CD4-positive, alpha-beta T cell treated with Interleukin-1 beta for 1 hour (primary cell): ENCODE data around the gene NME1.

ENCODE experiments used
- DNase-seq, 2 donors: peaks; one replicate each; pipeline ENCODE4 v3.0.0-alpha.2; 2020 to 2022

The NME1 gene

DNA sequence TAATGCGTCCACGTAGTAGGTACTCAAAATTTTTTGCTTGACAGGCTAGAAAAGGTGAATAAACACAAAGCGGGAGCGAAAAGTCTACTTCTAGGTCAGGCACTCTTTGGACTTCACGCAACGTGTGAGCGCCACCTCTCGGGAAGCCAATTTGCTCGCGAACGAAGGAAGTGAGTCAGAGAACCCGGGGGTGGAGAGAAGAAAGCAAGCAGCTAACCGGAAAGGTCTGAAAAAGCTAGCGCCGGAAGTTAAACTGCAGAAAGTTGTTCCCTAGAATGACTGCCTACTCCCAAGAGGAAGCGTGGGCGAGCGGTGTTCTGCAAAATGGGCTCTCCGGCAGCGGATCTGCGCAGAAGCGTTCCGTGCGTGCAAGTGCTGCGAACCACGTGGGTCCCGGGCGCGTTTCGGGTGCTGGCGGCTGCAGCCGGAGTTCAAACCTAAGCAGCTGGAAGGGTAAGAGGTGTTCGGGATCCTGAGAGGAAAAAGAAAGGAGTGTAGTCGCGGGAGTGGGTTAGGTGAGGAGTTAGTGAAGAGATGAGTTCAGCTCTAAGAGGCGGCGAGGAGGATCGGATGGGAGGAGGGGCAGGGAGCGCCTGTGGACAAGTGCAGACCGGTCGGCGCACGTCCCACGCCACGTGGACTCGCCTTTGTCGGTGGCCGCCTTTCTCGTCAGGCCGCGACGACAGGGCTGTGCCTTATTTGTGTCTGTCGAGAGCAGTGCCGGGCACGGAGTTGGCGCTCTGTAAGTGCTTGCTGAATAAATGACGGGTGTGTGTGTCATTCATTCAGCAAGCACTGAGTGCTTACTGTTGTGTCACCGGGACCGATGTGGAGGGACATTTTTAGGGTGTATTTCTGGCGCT lies at the start of gene NME1:
Gene NME1 (plus strand): TSS at position 350 of the 863 bp plus-strand sequence. CDS start 2,096 bp downstream, outside the sequence.
- DNase-seq, result peak; percentile 97 to 98

DNA sequence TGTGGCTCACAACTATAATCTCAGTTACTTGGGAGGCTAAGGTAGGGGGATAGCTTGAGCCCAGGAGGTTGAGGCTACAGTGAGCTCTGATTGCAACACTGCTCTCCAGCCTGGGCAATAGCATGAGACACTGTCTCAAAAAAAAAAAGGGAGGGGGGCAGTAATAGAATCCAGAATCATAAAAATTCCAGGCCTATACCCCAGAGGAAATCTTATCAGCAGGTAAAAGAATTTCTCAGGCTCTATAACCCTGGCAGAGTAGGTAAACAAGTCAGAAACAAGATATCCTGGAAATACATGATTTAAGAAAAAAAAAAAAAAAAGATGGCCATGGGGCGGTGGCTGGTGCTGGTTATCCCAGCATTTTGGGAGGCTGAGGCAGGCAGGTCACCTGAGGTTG lies 45.6 kb upstream of the NME1 start:
- no peak for DNase-seq

DNA sequence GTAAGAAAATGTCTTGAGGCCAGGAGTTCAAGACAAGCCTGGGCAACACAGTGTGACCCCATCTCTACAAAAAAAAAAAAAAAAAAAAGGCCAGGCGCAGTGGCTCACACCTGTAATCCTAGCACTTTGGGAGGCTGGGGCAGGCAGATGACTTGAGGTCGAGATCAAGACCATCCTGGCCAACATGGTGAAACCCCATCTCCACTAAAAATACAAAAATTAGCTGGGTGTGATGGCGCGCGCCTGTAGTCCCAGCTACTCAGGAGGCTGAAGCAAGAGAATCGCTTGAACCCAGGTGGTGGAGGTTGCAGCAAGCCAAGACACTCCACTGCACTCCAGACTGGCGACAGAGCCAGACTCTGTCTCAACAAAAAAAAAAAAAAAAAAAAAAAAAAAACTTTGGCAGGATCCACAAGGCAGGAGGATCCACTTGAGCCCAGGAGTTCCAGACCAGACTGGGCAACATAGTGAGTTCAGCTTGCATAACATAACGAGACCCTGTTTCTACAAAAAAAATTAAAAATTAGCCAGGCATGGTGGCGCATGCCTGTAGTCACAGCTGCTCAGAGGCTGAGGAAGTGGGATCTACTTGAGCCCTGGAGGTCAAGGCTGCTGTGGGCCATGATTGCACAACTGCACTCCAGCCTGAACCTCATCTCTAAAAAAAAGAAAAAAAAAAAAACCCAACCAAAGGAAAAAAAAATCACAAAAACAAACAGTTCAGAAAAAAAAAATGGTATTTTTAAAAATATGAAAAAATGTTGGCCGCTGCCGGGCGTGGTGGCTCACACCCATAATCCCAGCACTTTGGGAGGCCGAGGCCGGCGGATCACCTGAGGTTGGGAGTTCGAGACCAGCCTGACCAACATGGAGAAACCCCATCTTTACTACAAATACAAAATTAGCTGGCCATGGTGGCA lies 40.8 kb upstream of the NME1 start:
- DNase-seq, result peak in 1 of 2 donors; percentile 31

DNA sequence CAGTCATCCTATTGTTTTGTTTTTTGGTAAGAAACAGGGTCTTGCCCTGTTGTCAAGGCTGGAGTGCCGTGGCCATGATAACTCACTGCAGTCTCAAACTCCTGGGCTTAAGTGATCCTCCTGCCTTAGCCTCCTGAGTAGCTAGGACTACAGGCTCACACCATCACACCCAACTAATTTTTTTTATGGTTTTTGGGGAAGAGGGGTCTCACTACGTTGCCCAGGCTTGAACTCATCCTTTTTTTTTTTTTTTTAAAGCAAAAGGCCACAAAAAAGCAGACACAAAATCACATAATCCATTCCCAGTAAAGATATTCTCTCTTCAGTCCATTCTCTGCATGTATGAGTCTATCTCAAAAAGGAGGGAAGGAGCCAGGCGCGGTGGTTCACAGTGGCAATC lies 38.2 kb upstream of the NME1 start:
- DNase-seq, result no peak

DNA sequence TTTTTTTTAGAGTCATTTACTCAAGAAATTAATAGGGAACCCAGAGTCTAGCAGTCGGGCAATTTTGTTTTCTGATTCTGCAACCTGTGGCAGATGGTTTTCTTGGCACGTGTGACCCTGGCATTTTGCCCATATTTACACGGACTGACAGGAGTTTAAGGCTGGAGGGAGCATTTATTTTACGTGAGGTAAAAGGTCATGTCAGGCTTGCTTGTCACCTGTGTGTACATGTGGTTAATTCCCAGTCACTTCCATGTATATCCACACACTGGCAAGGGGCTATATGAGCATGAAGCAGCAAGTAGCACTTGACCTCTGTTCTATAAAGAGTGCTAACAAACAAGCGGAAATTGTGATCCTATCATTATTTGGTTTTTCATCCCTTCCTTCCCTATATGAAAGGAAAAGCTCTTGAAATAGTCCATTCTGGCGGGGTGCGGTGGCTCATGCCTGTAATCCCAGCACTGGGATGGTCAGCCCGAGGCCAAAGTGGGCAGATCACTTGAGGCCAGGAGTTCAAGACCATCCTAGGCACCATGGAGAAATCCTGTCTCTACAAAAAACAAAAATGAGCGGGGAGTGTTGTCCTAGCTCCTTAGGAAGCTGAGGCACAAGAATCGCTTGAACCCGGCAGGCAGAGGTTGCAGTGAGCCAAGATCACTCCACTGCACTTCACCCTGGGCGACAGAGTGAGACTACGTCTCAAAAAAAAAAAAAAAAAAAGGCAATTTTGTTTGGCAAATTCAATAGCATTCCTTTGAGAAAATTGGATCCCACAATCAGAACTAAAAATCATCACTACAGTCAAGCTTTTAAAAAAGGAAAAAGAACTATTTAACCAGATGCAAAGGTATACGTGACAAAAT lies 34.8 kb upstream of the NME1 start:
- DNase-seq, result peak in 1 of 2 donors; percentile 12

DNA sequence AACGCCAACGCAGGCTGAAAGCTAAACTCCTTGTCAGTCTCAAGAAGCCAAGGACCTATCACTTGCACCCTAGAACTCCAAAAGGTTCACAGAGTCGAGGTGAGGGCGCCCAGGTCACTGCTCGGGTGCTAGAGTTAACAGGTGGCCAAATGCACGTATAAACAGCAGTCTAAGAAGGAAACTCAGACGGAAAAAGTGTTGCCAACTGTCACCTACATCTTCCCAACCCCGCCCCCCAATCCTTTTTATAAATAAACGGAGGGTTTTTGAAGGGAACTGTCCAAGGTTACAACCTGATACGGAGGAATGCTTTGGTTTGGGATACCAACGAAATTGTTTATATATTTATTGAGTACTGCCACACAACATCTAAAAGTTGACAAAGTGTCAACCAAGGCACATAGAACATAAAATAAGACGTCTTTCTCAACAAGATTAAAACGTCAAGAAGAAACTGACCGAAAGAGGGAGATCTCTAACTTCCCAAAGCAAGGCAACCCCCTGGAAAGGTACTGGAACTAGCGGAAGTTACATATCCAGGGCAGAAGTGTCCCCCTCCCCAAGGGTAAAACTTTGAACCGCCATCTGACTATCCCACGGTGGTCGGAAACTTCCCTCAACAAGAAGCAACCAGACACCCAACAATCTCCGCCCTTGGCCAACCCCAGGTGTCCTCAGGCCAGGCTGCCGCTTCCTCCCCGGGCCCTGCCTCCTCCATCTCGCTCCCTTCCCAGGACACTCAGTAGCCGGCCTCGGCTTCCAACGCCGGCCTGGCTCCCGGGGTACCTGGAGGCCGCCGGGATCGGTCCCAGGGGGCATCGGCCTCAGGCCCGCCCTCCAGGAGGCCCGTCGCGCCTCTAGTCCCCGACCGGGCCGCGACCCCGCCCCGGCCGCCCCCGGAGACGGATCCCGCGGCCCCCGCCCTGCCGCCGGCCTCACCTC lies 33.7 kb upstream of the NME1 start:
- peak; percentile 29 to 42 for DNase-seq

DNA sequence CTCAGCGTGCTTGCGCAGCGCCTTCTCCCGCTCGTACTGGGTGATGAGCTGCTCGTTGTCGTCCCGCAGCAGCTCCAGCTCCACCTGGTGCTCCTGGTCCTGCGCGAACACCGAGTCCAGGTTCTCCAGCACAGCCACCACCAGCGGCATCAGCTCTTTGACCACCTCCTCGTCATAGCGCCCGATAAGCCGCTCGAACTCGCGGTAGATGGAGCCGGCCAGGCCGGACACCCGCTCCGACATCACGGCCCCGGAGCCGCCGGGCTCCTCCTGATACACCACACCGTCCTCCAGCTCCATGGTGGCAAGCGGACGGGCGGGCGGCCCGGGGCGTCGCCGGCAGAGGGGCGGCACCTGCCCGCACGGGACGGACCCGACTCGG lies 33.0 kb upstream of the NME1 start:
- DNase-seq, result peak; percentile 44 to 51

DNA sequence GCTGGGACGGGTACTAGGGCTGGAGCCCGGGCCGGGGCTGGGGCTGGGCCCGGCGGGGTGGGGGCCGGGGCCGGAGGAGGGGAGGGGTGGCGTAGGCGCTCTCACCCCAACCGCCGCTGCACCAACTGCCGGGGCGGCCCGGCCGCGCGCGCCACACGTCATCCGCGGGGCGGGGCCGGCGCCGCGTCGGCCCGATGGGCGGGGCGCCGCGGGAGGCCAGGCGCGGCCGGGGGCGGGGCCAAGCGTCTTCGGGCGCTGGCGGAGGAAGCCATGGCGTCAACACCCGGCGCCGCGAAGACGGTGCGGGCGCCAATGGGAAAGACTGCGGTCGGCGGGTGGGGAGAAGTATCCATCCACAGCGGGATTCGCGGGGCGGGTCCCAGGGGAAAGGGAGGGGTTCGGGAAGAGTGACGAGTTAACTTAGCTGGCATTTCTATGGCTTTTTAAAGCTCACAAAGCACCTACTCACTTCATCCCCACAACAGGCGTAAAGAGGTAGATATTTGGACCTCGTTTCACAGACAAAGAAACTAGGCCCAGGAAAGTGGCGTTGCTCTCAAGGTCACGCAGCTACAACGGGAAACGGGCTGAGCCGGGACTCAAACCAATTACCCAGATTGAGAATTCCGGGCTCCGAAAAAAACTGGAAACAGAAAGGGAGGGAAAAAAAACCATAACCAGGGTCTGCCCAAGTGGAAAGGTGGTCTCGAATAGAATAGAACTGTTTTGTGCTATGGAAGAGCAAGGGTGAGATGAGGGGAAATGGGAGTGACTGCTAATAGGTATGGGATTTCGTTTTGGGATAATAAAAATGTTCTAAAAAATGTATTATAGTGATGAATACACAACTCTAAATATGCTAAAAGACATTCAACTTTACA lies 32.4 kb upstream of the NME1 start, which contains the start of gene SPAG9:
Gene SPAG9 (minus strand): TSS at position 130 of the 881 bp plus-strand sequence. CDS start 212 bp downstream, outside the sequence.
- DNase-seq, result peak; percentile 92 to 93

DNA sequence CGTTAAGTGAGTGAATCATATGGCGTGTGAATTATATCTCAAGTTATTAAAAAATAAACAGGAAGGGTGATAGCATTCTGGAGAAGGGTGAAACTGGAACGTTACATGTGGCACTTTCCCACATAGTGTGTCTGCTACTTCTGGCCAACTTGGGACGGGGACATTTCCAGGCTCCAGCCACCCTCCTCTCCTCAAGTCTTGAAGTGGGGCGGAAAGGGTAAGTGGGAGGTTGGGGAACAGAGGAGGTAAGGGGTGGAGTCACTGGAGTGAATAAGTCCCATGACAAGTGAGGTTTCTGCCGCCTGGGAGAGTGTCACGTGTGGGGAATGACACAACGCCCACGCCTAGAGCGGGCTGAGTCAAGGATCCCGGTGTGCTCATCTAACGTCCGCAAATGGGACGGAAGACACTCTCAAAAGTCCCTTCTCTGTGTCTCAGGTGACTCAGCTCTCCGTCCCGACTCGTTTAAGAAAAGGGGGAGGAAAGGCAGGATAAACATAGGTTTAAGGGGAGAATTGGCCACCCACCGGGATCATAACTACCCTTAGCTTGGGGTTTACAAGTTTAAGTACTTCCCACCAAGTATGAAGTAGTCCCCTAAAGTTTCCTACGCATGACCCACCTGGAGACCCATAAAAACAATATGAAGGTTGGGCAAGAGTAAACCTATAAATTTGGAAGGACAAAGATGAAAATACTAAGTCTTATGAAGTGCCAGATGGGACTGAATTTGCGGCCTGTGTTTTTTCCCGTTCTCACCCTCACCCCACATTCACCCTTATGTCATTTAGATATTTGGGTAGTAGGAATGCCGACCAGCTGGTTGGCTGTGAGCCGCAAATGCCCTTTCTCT lies 31.5 kb upstream of the NME1 start:
- peak; percentile 72 to 88 for DNase-seq

DNA sequence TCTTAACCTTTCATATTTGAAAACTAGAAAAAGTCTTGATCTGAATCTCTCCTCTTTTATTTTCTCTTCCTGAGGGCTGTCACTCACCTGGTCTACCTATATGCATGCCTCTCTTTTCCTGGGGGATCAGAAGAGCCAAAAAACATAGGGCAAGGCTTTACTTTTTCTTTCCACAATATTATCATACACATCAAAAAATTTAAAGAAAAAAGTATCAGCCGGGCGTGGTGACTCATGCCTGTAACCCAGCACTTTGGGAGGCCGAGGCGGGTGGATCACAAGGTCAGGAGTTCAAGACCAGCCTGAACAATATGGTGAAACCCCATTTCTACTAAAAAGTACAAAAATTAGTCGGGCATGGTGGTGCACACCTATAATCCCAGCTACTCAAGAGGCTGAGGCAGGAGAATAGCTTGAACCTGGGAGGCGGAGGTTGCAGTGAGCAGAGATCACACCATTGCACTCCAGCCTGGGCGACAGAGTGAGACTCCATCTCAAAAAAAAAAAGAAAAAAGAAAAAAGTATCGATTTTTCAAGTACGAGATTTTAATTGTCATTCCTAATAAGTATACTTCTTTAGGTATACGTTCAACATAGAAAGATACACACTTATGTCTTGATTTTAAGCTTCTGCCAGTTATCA lies 30.8 kb upstream of the NME1 start:
- DNase-seq, result peak in 1 of 2 donors; percentile 3

DNA sequence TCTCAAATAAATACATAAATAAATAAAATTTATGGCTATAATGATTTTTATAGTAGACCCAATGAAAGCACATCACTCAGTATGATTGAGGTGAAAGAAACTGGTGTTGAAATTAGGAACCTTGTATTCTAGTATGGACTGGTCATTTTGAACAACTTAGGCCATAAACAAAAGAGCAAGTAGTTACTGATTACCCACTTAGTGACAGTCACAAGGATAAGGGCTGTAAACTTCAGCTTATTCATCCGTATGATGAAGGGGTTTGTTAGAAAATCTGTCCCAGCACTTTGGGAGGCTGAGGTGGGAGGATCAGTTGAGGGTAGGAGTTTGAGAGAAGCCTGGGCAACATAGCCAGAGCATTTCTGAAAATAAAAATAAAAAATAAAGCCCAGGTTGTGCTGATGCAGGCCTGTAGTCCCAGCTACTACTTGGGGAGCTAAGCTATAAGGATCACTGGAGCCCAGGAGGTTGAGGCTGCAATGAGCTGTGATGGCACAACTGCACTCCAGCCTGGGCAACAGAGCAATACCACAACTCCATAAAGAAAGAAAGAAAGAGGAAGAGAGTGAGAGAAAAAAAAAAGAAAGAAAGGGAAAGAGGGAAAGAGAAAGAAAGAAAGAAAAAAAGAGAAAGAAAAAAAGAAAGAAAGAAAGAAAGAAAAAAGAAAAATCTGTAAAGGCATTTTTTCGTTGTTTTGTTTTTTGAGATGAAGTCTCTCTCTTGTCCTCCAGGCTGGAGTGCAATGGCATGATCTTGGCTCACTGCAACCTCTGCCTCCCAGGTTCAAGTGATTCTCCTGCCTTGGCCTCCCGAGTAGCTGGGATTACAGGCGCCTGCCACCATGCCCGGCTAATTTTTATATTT lies 28.5 kb upstream of the NME1 start:
- DNase-seq, result no peak

DNA sequence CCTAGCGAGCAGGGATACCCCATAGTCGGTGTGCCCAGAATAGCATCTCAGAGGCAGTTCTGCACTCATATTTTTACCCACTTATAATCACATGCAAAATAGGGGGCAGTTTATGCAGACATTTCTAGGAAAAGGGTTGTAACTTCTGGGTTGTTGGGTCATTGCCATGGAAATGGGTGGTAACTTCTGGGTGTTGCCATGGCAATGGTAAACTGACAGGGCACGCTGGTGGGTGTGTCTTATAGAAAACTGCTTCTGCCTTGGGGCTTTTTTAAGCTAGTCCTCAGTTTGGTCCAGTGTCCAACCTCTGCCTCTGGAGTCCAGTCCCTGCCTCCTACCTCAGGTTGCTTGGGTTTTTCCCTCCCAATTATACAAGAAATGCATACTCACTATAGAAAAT lies 25.3 kb upstream of the NME1 start:
- DNase-seq, result peak; percentile 15 to 55

DNA sequence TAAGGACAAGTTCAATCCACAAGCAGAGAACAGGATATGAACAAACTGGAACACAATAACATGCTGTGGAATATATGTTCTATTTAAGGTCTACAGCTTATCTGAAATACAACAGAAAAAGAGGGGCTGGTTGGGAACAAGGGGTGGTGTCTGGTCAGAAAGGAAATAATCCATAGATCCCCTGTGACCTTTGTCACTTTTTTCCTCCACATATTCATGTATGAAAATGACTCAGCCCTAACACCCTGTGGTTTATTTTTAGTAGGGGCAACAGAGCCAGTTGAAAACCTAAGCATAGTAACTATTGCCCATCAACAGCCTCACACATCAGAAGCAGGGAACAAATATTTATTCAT lies 20.4 kb upstream of the NME1 start:
- DNase-seq, result no peak

DNA sequence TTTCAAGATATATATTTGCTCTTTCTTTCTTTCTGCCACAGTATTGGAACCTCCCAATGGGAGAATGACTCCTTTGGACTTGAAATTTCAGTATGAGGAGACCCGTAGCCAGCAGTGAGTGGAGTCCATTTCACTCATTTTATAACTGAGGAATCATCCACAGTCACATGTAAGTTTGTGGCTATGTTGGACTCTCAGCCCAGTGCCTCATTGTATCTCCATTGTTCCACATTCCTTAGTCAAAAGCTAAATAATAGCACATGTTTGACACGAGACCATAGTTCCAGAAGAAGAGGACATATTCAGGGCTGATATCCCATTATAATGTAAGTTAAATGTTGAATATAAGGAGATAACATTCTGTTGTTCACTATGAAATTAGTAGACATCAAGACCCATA lies 20.0 kb upstream of the NME1 start:
- DNase-seq, result no peak

DNA sequence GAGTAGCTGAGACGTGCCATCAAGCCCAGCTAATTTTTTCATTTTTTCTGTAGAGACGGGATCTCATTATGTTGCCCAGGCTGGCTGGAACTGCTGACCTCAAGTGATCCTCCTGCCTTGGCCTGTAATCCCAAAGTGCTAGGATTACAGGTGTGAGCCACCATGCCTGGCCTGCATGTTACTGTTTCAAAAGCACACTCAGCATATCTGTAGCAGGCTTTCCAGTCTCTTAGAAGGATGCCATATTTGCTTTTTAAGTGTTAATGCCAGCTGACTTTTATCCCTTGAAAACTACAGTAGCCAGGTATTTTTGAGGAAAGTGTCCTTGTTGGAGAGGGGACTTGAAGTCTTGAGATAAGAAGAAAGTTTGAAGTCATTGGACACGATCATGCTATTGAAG lies 17.4 kb upstream of the NME1 start:
- DNase-seq, result no peak

DNA sequence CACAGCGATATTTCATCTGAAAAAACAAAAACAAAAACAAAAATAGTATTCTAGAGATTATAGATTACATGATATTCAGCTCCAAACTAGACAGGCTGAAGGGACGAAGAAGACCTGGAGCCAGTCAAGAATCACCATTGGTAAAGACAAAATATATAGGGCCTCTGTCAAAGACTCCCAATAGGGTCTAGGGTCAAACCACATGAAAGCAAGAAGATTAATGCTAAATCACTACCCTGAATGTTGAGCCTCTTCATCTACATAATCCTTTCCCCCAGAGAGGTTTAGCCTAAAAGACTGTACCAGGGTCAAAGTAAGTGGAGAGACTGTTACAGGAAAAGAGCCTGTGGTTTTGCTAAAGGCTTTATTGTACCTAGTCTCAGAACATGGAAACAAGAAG lies 10.8 kb upstream of the NME1 start:
- DNase-seq, result no peak

DNA sequence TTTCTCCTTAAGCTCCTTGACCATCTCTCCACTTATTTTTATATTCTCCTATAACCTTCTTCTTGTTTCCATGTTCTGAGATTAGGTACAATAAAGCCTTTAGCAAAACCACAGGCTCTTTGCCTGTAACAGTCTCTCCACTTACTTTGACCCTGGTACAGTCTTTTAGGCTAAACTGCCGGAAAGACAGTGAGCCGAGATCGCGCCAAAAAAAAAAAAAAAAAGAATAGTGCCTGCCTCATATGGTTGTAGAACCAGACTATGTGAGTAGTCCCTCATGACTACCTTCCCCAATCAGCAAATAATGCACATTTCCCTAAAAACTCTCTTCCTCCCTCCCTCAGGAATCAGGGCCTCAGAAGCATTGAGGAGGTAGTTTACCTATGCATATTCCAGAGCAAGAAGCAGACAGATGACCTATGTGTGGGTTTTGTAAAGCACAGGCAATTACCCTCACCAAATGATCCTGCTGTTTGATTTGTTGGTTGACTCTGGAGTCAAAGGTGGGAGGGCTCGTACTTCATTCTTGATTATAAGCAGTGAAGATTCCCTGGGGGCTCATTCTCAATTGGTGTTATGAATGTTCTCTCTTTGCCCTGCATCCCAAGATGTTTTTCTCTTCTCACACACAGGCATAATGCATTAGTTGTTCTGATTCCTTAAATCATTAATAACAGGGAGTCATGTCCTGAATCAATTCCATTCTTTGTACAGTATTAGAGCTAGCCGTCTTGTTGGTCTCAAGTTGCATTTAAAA lies 8.9 kb upstream of the NME1 start:
- DNase-seq, result no peak
